HEK293T (cell line): ENCODE measurements around the gene FST.

ENCODE experiments used
- ARNT ChIP-seq: fragments of 450-650 bp; IDR thresholded peaks from 2 replicates; pipeline ENCODE4 v1.6.1; 2017; ENCODE audit warnings: mild to moderate bottlenecking
- BHLHE40 ChIP-seq: fragments of 450-650 bp; IDR thresholded peaks from 2 replicates; pipeline ENCODE4 v1.6.1; 2016; ENCODE audit warnings: mild to moderate bottlenecking, moderate library complexity, borderline replicate concordance
- ELF4 ChIP-seq: fragments of 450-650 bp; IDR thresholded peaks from 2 replicates; pipeline ENCODE4 v1.6.1; 2017; ENCODE audit warnings: antibody characterized with exemption
- FOXA1 ChIP-seq: fragments of 450-650 bp; IDR thresholded peaks from 2 replicates; pipeline ENCODE4 v1.6.1; 2016; ENCODE audit warnings: mild to moderate bottlenecking
- FOXM1 ChIP-seq: fragments of 450-650 bp; IDR thresholded peaks from 2 replicates; pipeline ENCODE4 v1.6.1; 2017; ENCODE audit warnings: mild to moderate bottlenecking, borderline replicate concordance
- HDGF ChIP-seq: fragments of 450-650 bp; IDR thresholded peaks from 2 replicates; pipeline ENCODE4 v1.6.1; 2017; ENCODE audit warnings: antibody characterized with exemption, borderline replicate concordance
- NFRKB ChIP-seq: fragments of 450-650 bp; IDR thresholded peaks from 2 replicates; pipeline ENCODE4 v1.6.1; 2016; ENCODE audit warnings: mild to moderate bottlenecking, moderate library complexity
- PKNOX1 ChIP-seq: fragments of 450-650 bp; IDR thresholded peaks from 2 replicates; pipeline ENCODE4 v1.6.1; 2016
- SP1 ChIP-seq: fragments of 450-650 bp; IDR thresholded peaks from 2 replicates; pipeline ENCODE4 v1.6.1; 2017
- TARDBP ChIP-seq: fragments of 450-650 bp; IDR thresholded peaks from 2 replicates; pipeline ENCODE4 v1.6.1; 2016

- no peak for TF ChIP-seq ELF4
- TF ChIP-seq NFRKB: no peak
- TF ChIP-seq FOXA1: no peak
- peak; percentile 63 for TF ChIP-seq PKNOX1
- TF ChIP-seq FOXM1: no peak
- TF ChIP-seq ARNT: no peak
- no peak for TF ChIP-seq BHLHE40
- TF ChIP-seq HDGF: no peak
- no peak for TF ChIP-seq TARDBP
- TF ChIP-seq SP1: no peak
Measured at GRCh38 chr5:53475320-53475719, 5.1 kb upstream of the FST start.
